Posterior vena cava (tissue), 2 donors: ENCODE data around the gene ZNF438. TPM values are rescaled to one million over a fixed set of nuclear protein-coding genes. Genes with fewer than 3 reads are reported as not detected.

Experiments used
- DNase-seq: peaks from one replicate; pipeline ENCODE4 v3.0.0-alpha.2; 2020; ENCODE audit warnings: low spot score
- intact Hi-C, 2 donors: fragments of 100-400 bp; cut with DNase I; formaldehyde crosslinking; loops; one replicate each; pipeline versions ENCODE4 v1.14.1 to v1.14.2; 2022 to 2023
- total RNA-seq, 2 donors: library from RNA; stranded (reverse); fragmentation: NEBNext Ultra II Directional; extraction: Animal tissue kit (Norgen Biotek cat#: 25700); gene quantifications; one replicate each; pipeline ENCODE4 v1.2.1, GENCODE V29; 2021
- donor health status: DM: yes; HTN: yes; CAD: no.
- donor health status: DM: yes; HTN: yes; CAD: no.

ZNF438 gene
- total RNA-seq, 2 donors from 2014 or later = 12.4 to 13.9 TPM

DNA sequence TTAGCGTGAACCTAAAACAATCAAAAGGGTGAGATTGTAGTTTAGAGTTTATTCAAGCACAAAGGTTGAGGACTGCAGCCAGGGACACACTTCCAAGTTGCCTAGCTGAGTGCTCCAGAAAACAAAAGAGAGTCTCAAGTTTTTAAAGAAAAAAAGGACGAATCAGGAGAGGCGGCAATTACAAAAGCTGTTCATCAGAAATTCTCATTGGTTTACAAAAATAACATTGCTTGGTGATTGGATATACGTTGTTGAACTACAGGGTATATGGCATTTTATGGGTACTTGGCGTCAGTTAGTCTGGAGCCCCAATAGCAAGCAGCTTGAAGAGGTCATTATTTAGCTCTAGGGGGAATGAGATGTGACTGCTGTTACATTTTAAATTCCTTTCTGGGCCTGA, 11.5 kb downstream of the ZNF438 start:
- intact Hi-C loops = no loop called here
- DNase-seq = no peak

DNA sequence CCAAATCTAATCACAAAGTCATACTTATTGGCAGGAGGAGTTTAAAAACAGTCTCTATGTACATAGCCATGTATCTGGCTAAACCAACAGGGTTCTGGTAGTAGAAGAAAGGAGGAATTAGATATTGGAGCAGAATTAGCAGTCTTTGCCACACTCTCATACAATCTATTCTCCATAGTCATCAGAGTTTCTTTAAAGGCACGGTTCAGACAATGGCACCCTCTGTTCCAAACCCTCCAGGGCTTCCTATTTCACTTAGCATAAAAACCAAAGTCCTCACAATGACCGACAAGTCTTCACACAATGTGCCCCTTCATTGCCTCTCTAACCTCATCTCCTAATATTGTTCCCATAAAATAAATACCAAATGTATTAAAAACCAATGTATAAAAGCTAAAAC, 12.7 kb downstream of the ZNF438 start:
- intact Hi-C loops = no loop called here
- DNase-seq = no peak

DNA sequence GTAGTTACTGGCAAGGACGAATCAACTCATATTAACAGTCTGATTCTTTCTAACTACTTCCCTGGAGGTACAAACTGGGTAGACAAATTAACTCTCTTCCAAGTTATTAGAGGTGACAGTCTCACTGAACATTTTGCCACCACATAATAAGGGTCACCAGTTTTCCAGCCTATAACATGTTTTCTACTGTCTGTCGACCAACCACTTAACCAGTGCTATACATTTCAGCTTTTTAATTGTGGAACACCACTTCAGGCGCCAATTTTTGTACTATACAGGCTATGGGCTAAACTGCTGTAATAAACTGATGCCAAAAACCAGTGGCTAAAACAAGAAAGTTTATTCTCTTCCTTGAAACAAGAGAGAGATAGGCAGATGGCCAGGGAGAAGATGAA, 13.3 kb downstream of the ZNF438 start:
- DNase-seq = no peak
- intact Hi-C loops = no loop called here

DNA sequence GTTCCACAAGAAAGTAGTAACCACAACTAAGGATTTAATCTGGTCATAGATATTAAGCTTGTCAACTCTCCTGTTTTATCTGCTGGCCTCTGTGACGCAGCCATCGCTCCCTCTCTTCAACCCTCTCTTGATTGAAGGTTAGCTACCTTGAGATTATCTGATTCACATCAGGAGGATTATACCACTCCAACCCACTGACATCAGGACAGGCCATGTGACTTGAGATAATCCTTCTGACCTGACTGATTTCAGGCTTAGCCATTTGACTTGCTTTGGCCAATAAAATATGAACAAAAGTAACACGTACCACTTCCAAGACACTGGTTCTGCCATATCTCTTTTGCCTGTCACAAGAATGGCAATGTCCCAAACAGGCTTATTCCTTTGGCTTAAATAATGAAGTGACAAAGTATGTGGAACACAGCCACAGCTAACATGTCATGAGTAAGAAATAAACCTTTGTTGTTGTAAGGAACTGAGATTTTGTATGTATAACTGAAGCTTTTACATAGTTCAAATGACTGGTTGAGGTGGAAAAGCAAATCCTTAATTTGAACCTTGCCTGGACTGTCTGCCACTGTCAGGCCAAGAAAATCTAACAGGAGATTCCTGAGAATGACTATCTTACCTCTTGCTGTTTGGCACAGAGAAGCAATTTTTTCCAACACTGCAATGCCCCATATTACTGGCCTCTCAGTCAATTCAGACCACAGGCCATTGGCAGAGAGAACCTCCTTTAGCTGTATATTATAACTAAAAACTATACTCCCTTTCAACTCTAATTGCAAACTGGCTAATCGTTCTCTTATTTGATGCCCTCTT, 13.9 kb downstream of the ZNF438 start:
- intact Hi-C loops = no loop called here
- no peak for DNase-seq

DNA sequence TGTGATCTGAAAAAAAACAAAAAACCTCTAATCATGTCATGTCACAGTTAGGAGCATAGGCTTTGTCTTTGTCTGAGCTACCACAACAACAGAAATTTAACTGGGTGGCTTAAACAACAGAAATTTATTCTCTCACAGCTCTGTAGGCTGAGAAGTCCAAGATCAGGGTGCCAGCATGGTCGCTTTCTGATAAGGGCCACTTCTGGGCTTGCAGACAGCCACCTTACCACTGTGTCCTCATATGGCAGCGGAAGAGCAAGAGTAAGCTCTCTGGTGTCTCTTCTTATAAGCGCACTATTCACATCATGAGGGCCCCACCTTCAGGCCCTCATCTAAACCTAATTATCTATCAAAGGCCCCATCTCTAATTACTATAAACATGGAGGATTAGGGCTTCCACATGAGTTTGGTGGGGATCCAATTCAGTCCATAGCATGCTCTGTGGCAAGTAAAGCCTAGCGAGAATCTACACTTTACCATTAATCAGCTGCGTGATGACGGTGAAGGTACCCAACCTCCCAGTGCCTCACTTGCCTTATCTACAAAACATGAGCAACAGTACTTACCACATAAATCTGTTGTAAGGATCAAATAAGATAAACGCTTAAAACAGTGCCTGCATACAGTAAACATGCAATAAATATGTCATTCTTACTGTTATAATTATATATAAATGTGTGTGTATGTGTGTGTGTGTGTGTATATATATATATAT, 17.3 kb downstream of the ZNF438 start:
- no peak for DNase-seq
- intact Hi-C loops = no loop called here

DNA sequence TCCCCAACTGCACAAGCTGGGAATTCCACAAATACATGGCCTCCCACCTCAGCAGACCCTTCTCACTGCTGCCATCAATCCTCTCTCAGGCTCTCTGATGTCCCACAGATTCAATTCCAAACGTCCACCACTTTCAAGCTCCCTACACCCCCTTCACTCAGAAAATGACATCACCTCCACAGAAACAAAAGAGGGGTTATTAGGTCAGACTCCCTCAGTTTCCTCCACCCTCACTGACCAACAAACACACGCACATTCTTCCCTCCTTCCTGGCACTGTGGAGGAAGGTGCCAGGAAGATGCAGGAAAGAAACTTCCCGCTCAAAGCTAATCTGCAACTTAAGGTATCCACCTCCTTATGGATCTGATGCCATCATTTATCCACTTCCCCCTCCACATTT, 18.3 kb downstream of the ZNF438 start:
- intact Hi-C loops = no loop called here
- no peak for DNase-seq

DNA sequence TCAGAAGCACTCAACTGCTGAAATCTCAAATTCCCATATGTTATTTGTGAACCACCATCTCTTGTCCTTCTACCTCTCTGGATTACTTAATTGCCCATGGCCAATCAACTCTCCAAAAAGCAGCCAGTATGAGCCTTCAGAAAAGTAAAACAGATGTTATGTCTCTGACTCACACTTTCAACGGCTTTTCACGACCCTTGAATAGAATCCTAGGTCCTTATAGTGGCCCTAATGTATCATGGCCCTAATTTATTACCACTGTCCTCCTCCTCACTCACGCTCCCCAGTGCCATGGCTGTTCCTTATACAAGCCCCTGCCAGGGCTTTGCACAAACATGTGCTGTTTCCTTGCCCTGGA, 20.0 kb downstream of the ZNF438 start:
- intact Hi-C loops = no loop called here
- DNase-seq = no peak

DNA sequence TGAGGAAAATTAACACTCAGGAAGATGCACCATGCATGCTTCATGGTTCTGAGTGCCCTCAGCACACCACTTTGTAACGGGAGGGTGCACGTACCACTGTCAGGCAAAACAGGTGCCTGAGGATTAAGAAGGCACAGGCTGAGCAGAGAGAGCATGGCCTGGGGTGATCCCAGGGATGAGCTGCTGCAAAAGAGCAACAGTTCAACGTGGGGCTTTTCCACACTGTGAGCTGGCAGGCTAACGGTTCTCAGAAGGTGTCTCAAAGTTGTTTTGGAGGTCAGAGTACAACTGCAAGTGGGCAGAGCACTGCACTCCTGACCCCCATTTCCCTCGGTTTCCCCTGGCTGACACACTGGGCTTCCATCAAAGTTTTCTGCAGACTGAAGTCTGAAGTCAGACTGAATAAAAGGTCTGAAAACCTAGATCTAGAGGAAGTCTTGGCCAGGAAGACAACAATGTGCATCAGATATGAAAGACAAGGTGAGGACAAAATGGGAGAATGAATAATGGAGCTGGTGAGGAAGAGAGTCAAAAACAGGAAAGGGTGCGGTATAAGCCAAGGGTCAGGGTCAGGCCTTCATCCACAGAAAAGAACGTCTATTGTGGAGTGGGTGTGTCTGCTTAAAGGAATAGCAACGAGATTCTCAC, 20.5 kb downstream of the ZNF438 start:
- intact Hi-C loops = no loop called here
- DNase-seq = no peak

DNA sequence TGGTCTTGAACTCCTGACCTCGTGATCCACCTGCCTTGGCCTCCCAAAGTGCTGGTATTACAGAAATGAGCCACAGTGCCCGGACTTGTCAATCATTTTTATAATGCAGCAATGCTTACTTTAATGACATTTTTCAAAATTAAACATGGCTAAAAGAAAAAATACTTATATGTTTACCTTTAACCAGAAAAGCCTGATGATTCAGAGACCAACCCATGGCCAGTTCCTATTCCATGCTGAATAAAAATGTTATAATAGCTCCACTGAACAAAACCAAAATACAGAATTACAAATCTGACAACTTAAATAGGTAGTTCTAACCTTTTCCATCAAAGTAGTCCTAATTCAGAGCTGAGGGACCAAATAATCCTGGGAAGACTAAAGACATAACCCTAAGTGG, 21.6 kb downstream of the ZNF438 start:
- intact Hi-C loops = no loop called here

DNA sequence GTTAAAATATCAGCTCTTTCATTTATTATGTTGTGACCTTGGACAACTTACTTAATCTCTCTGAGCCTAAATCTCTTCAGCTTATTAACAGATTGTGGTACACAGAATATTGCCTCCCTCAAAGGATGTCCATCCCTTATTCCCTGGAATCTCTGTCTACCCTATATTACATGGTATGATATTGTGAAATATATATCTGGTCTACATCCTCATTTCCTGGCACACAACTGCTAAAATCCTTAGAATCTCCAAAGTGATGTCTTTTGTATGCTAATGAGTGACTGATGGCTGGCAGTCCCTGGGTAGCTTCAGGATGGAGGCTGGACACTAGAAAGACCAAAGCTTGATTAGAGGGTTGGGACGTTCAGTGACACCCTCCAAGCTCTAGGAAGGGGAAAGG, 25.8 kb downstream of the ZNF438 start:
- intact Hi-C loops = no loop called here
- no peak for DNase-seq

More for the DNA sequence above, 21.6 kb downstream of the ZNF438 start:
- no peak for DNase-seq

DNA sequence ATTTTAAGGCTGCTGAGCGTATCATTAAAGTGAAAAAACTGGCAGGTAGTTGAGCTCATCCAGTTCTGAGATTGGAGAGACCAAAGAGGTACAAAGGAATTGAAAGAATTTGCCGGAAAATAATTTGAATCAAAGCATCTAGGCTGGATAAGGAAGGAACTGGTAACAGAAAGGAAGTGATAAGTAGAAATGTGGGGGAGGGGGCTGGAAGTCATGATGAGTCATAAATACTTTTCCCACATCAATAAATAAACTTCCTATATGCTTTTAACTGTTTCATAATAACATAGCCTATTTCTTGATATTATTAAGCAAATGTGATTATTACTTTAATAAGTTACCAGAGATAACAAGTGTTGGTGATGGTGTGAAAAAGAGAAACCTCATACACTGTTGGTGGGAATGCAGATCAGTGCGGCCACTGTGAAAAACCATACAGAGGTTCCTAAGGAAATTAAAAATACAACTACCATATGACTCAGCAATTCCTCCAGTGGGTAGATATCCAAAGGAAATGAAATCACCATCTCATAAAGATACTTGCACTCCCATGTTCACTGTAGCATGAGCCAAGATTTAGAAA, 27.0 kb downstream of the ZNF438 start:
- no peak for DNase-seq
- intact Hi-C loops = no loop called here

DNA sequence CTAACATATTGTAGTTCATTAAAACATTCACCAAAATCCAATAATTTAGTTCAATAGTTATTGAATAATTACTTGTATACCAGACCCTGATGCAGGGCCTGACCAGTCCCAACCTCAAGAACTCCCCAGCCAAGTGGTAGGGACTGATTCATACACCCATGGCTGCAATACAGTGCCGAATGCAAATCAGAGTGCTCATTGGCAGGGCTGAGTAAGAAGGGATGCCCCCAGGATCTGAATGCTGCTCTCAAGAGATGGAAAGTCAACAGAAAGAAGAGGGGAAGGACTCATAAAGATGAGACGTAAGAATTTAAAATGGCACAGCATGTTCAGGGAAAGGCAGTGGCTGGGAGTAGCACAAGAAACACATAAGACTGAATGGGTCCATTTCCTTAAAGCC, 29.9 kb downstream of the ZNF438 start:
- intact Hi-C loops = no loop called here
- no peak for DNase-seq

DNA sequence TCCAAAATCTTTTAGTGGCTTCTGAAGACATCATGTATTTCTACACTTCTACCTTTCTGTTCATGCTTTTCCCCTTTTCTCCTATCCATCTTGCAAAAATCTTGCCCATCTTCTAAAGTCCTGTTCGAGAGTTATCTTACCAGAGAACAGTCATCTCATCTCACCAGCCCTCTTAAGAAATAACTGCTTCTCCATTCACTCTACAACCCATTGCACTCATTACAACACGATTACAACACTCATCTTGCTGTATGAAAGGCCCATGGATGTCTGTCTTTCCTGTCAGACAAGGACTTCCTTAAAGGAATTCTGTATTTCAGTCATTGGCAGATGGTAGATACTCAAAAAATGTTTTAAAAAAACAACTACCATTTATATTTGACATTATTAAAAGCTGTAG, 30.8 kb downstream of the ZNF438 start:
- intact Hi-C loops = no loop called here
- no peak for DNase-seq

DNA sequence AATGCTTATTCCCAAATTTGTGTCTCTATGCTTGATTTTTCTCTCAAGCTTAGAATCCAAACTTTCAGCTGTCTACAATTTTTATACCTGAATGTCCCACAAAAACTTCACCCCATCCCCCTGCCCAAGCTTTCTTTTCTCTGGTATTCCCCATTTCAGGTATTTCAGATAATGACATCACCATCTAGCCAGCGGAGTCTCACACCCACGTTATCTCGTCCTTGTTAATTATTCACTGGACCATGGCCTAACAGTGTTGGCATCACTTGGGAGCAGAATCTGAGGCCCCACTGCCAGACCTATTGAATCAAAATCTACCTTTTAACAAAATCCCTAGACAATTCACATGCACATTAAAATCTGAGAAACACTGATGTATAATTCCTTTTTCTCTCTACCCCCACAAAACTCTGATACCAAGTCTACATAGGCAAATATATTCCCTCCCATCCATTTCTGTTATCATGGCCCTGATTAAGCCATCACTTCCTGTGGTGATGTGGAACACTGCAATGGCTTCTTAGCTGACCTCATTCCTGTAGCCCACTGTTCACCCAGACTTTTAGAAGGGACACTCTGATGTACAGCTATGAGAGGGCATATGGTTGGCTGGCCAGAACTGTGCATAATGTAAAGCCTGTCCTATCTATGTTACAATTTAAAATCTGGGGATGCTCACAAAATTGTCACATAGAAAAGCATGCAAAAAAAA, 31.4 kb downstream of the ZNF438 start:
- intact Hi-C loops = no loop called here
- DNase-seq = no peak

DNA sequence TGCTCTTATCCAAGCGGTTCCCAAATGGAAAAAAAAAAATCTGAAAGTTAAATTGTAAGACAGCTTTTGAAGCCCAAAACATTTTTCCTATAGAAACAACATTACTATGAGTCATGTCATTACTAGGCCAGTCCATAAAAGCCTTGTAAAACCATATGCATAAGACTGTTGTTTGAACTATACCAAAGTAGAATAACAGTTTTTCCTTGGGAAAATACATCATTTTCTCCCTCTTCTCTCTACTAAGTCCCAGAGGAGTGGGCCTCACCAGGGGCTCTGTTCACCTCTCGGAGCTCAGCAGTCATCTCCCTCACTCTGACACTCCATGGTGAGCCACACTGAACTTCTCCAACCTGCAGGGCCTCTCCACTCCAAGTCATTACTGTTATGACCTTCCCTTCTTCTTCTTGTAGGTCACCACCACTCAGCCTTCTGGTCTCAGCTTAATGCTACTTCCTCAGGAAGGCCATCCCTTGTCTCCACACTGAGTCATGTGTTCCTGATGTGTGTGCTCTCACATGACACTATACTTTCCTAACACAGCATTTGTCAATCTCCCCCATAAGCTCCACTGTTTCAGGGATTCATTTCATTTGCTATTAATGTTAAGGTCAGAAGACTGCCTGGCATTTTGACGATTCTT, 32.5 kb downstream of the ZNF438 start:
- intact Hi-C loops = no loop called here
- no peak for DNase-seq

DNA sequence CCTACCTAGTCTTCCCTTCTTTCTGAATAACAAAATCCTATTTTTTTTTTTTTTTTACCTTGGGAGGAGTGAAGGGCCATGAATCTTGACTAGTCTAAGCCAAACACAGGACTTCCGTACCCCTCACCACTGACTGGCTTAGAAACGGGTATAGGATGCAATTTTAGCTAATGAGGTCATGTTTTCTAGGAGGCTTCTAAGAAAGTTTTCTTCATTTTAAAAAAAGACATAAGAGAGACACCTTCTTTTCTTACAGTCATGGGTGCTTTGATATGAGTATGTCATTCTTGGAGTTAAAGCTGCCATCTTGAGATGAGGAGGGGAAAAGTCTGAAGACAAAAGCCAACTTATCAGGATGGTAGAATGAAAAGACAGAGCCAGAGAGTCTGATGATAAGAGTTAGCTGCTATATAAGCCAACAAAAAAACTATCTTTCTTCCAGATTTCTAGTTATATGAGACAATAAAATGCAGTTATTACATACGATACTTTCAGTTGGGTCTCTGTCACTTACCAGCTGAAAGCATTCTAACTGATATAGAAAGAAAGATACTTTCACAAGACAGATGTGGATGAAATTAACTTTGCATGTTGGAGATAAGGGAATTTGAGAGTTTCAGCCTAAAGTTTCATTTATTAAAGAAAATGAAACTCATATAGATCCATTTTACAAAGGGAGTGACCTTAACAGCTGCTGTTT, 34.0 kb downstream of the ZNF438 start:
- no peak for DNase-seq
- intact Hi-C loops = no loop called here

DNA sequence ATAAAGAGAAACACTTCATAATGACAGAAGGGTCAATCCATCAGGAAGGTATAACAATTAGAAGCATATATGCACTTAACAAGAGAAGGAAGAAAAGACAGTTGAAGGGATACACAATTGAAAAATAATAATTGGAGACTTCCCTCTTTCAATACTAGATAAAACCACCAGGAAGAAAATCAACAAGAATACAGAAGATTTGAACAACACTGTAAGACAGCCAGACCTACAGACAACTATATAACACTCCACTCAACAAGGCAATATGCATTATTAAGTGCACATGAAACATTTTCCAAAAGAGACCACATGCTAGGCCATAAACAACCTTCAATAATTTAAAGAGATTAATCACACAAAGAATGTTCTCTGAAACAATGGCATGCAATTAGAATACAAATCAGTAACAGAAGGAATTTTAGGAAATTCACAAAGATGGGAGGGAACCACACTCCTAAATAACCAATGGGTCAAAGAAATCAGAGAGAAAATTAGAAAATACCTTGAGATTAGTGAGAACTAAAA, 35.1 kb downstream of the ZNF438 start:
- intact Hi-C loops = no loop called here
- no peak for DNase-seq

DNA sequence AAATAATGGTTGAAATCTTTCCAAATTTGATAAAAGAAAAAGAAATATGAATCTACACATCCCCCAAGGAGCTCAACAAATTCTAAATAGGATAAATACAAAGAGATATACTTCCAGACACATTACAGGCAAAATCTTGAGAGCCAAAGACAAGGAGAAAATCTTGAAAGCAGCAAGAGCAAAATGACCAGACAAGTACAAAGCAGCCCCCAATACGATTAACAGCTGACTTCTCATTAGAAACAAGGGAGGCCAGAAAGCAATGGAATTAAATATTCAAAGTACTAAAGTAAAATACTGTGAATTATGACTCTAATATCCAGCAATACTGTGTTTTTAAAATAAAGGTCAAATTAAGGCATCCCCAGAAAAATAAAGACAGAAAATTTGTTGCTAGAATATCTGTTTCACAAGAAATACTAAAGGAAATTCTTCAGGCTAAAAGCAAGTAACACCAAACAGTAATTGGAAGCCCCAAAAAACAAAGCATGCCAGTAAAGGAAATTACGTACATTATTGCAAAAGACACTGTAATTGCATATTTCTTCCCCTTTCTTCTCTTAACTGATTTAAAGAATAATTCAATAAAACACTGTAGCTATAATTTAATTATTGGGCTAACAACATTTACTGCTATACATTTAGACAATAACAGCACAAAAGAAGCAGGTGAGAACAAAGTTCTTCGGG, 36.4 kb downstream of the ZNF438 start:
- DNase-seq = no peak
- intact Hi-C loops = no loop called here
